HepG2 (cell line): ENCODE measurements around the gene ADCK2. TPM values are rescaled to one million over a fixed set of nuclear protein-coding genes. Genes with fewer than 3 reads are reported as not detected.
A peak's percentile ranks its signal among the peaks of the same experiment; 100 is the strongest.

Experiments
- ATAC-seq: fragments of 200-7000 bp; cut with Tn5 transposase; 3 replicates; pipeline ENCODE4 v1.9.1; 2020; ENCODE audit warnings: mild to moderate bottlenecking, moderate library complexity
- BruUV-seq: library from RNA; stranded (reverse); fragments of 400-500 nt; replicated peaks from 2 replicates; lab custom pipeline; 2021; lab: Mats Ljungman, UMichigan
- CTCF ChIA-PET: fragments of 300-600 bp; formaldehyde crosslinking; extraction: SDS; loops from one replicate; lab custom pipeline; 2021; ENCODE audit warnings: low total read pairs, inconsistent platforms, low intra/inter-chr PET ratio; lab: Yijun Ruan, JAX
- POLR2A ChIA-PET: fragments of 350-600 bp; sonication (Branson Sonifier 250); formaldehyde crosslinking; loops from one replicate; lab custom pipeline; 2020; ENCODE audit warnings: antibody characterized with exemption, inconsistent platforms; lab: Yijun Ruan, JAX
- DNase-seq: peaks from one replicate; pipeline ENCODE4 v3.0.0-alpha.2; 2015; ENCODE audit warnings: low spot score
- FAIRE-seq: peaks from 3 replicates; lab custom pipeline; 2011; peaks lifted over from hg19 to GRCh38; lab: Jason Lieb, UNC
- H2AFZ ChIP-seq: one replicate; pipeline ENCODE4 v1.6.1; 2011; ENCODE audit warnings: low read length, inconsistent platforms
- H3K27ac ChIP-seq: fragments of 300-600 bp; 3 replicates; pipeline ENCODE4 v1.8.0; 2011; ENCODE audit warnings: mixed run types, mild to moderate bottlenecking, mixed read lengths, low read length, inconsistent platforms; ENCODE audit not compliant: insufficient read depth; ENCODE audit errors: extremely low read length
- H3K27me3 ChIP-seq, 2 experiments: fragments of 200-600 bp in 1 of 2; 2 replicates in 1 of 2; 3 replicates in 1 of 2; pipeline versions ENCODE4 v1.6.0 to v1.8.0; 2011; ENCODE audit warnings: low read length in 2 of 2, mild to moderate bottlenecking in 2 of 2, moderate library complexity in 2 of 2, inconsistent platforms in 1 of 2; ENCODE audit not compliant: insufficient read depth in 2 of 2, control insufficient read depth in 1 of 2
- H3K36me3 ChIP-seq, 2 experiments: fragments of 200-600 bp in 1 of 2; replicated peaks in 1 of 2; 2 replicates in 1 of 2; 3 replicates in 1 of 2; pipeline versions ENCODE4 v1.5.1 to v1.8.0; 2011; ENCODE audit warnings: low read length in 2 of 2, inconsistent platforms in 1 of 2; ENCODE audit not compliant: insufficient read depth in 2 of 2, control insufficient read depth in 1 of 2
- H3K4me1 ChIP-seq: 2 replicates; pipeline ENCODE4 v1.5.1; 2012; ENCODE audit warnings: low read length, inconsistent platforms; ENCODE audit not compliant: insufficient read depth
- H3K4me2 ChIP-seq: 2 replicates; pipeline ENCODE4 v1.6.0; 2011; ENCODE audit warnings: low read depth, low read length, inconsistent platforms
- H3K4me3 ChIP-seq, 3 experiments: fragments of 200-600 bp in 1 of 3; sonication (generic), shearing (Covaris generic) in 1 of 3; replicated peaks in 1 of 3; 2 replicates each; pipeline ENCODE4 v1.5.1; 2011 to 2016; ENCODE audit warnings: low read length in 3 of 3, inconsistent platforms in 2 of 3, low read depth in 2 of 3, mild to moderate bottlenecking in 2 of 3, control low read depth in 1 of 3, mixed read lengths in 1 of 3; ENCODE audit not compliant: insufficient read depth in 1 of 3
- H3K79me2 ChIP-seq: one replicate; pipeline ENCODE4 v1.6.1; 2011; ENCODE audit warnings: low read length, inconsistent platforms; ENCODE audit not compliant: insufficient read depth
- H3K9ac ChIP-seq: 2 replicates; pipeline ENCODE4 v1.6.0; 2011; ENCODE audit warnings: mild to moderate bottlenecking, low read depth, low read length, inconsistent platforms; ENCODE audit not compliant: insufficient read depth
- H3K9me3 ChIP-seq: 2 replicates; pipeline ENCODE4 v1.5.1; 2012; ENCODE audit warnings: mild to moderate bottlenecking, low read length
- H4K20me1 ChIP-seq: 2 replicates; pipeline ENCODE4 v1.6.0; 2011; ENCODE audit warnings: inconsistent platforms, mild to moderate bottlenecking, low read length, moderate library complexity; ENCODE audit not compliant: insufficient read depth
- BORCS8-MEF2B ChIP-seq: sonication (generic); formaldehyde crosslinking; IDR thresholded peaks from 2 replicates; pipeline ENCODE4 v1.8.0; 2022; ENCODE audit warnings: mild to moderate bottlenecking, missing genetic modification reagents
- DNMT1 ChIP-seq: sonication (generic); formaldehyde crosslinking; IDR thresholded peaks from 2 replicates; pipeline ENCODE4 v1.5.1; 2020; ENCODE audit warnings: mild to moderate bottlenecking, missing genetic modification reagents
- GATA4 ChIP-seq: sonication (generic); IDR thresholded peaks from 2 replicates; pipeline ENCODE4 v1.6.1; 2016; ENCODE audit warnings: antibody characterized with exemption, low read depth, borderline replicate concordance
- MEIS1 ChIP-seq: sonication (generic); formaldehyde crosslinking; IDR thresholded peaks from 2 replicates; pipeline ENCODE4 v1.9.0; 2021; ENCODE audit warnings: mild to moderate bottlenecking, missing genetic modification reagents, moderate library complexity, borderline replicate concordance
- SP4 ChIP-seq: sonication (generic); formaldehyde crosslinking; IDR thresholded peaks from 2 replicates; pipeline ENCODE4 v1.8.1; 2023; ENCODE audit warnings: mild to moderate bottlenecking, missing genetic modification reagents
- SRSF4 ChIP-seq: fragments of 200-400 bp; formaldehyde crosslinking; IDR thresholded peaks from one replicate; pipeline ENCODE4 v1.6.1; 2018; ENCODE audit warnings: mild to moderate bottlenecking, low read depth, low read length, moderate library complexity; ENCODE audit not compliant: poor library complexity, severe bottlenecking
- ZFP36 ChIP-seq: fragments of 150-350 bp; IDR thresholded peaks from 2 replicates; pipeline ENCODE4 v1.6.1; 2018; ENCODE audit warnings: borderline replicate concordance, low read length, low read depth; ENCODE audit not compliant: partially characterized antibody
- ZFP90 ChIP-seq: sonication (generic); formaldehyde crosslinking; IDR thresholded peaks from 2 replicates; pipeline ENCODE4 v1.8.0; 2022; ENCODE audit warnings: missing genetic modification reagents, mild to moderate bottlenecking, inconsistent platforms, borderline replicate concordance
- ZMAT3 ChIP-seq: sonication (generic); formaldehyde crosslinking; conservative IDR thresholded peaks from 2 replicates; pipeline ENCODE4 v1.7.0; 2021; ENCODE audit warnings: missing genetic modification reagents
- ZNF3 ChIP-seq: IDR thresholded peaks from 2 replicates; pipeline ENCODE4 v1.7.0; 2017; ENCODE audit warnings: inconsistent platforms
- WGBS: methylation state at CpG from one replicate; pipeline ENCODE4 v1.1.6; 2017; ENCODE audit warnings: low lambda C conversion rate; 5-methylcytosine and 5-hydroxymethylcytosine counted together
- in situ Hi-C: cut with HindIII; loops from 2 replicates; pipeline ENCODE4 v1.10.0; 2017; ENCODE audit warnings: low pct_unique_long_range_greater_than_20kb; ENCODE audit not compliant: extremely low pct_ligation_motif_present
- intact Hi-C: fragments of 100-400 bp; cut with micrococcal nuclease; formaldehyde crosslinking; loops from one replicate; pipeline ENCODE4 v1.10.0; 2022; ENCODE audit not compliant: unreplicated experiment
- polyA plus RNA-seq, 8 experiments: library from polyadenylated mRNA; depleted of rRNA in 3 of 8; stranded (reverse) in 7 of 8; unstranded in 1 of 8; fragments of >200 nt; fragmentation: Illumina TruSeq in 4 of 8; extraction: Trizol in 4 of 8; gene quantifications; 2 replicates each; pipeline versions ENCODE4 v1.2.1 to v1.2.3, GENCODE V29; 2011 to 2016; ENCODE audit warnings: low read depth in 4 of 8, missing spikeins in 1 of 8, mixed read lengths in 1 of 8; ENCODE audit not compliant: insufficient read depth in 1 of 8
- total RNA-seq, 5 experiments: library from RNA; depleted of rRNA; stranded (reverse); fragments of >200 nt; fragmentation: Illumina TruSeq; extraction: Trizol; gene quantifications; 2 replicates each; pipeline ENCODE4 v1.2.3, GENCODE V29; 2016; ENCODE audit warnings: low read depth in 1 of 5
- TF ChIP-seq, protein P1 (sequence below): sonication (generic); formaldehyde crosslinking; IDR thresholded peaks from 2 replicates; pipeline ENCODE4 v1.5.0; 2020; ENCODE audit warnings: missing genetic modification reagents, mild to moderate bottlenecking, borderline replicate concordance
- TF ChIP-seq, protein P2 (sequence below): sonication (generic); formaldehyde crosslinking; IDR thresholded peaks from 2 replicates; pipeline ENCODE4 v1.8.0; 2022; ENCODE audit warnings: missing genetic modification reagents, mild to moderate bottlenecking, moderate library complexity, borderline replicate concordance
- TF ChIP-seq, protein P3 (sequence below): fragments of 450-650 bp; IDR thresholded peaks from 2 replicates; pipeline ENCODE4 v1.6.1; 2016

Gene ADCK2
- total and polyA plus RNA-seq, 2 of the 13 experiments (the other 11 are each of a cell fraction or from before 2014, with no cell fraction given), result 8.6 to 18.8 TPM

DNA sequence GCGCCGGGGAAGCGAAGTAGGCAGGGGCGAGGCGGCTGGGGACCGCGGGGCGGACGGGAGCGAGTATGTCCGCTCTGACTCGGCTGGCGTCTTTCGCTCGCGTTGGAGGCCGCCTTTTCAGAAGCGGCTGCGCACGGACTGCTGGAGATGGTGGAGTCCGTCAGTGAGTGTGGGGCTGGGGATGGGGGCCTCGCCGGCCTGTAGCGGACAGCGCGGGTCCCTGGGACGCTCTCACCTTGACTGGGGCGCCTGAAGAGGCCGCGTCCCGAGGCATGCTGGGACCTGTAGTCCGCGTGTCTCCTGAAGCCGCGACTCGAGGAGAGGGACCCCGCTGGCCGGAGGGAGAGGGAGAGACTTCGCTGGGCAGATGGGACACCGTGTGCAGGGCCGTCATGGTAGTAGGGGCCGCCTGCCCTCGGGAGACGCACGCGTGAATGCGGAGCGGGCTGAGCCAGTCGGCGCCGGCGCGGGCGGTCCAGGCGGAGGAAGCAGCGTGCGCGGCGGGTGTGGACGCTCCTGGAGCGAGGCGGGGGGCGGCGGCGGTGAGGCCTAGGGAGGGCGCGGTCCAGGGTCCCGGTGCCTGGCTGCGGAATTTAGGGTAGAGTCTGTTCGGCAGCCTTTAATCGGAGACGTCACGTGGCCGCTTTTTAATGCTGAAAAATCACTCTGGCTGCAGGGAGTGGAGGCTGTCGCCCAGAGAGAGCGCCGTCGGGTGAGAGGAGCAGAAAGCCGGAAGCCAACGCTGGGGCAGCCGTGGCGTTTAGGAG, 24.1 kb downstream of the ADCK2 start, which contains the start of gene NDUFB2:
Gene NDUFB2 (plus strand): TSS at position 29 of the 767 bp plus-strand sequence. CDS start 37 bp downstream, at position 66.
- intact Hi-C loops (no loop called here), in situ Hi-C loops (loop anchor here (25.0 kb wide), 1 partner anchor 315 kb away; the partner anchor contains the start of gene MRPS33)
- 0 out of 2 replicates have a peak, but pooled peaks cover 10% of the 10 kb centered on the region for H4K20me1 ChIP-seq
- DNase-seq (peak; percentile 67), ATAC-seq (peak; percentile 92), FAIRE-seq (no peak)
- CTCF ChIA-PET, result no interaction called here
- POLR2A ChIA-PET, result interaction anchor here (0.6 to 1.1 kb wide), 7 partner anchors 10 to 1461 kb away, joined by 3 to 6 read pairs (median 4); partner anchors contain the start of gene ADCK2
- BruUV-seq, result no TSS peak
- H2AFZ ChIP-seq, result no peak within 1 kb of the TSS
- peak within 1 kb of the TSS; percentile 74 to 96 (median 80) for H3K4me3 ChIP-seq
- peak within 1 kb of the TSS; percentile 93 for H3K4me2 ChIP-seq
- H3K36me3 ChIP-seq, result peaks cover 0 to 3% of the 10 kb centered on the region in 2 experiments; a peak in 2 of 5 replicates
- H3K4me1 ChIP-seq, result peaks cover 28% of the 10 kb centered on the region
- no peaks in the 10 kb centered on the region; a peak in 1 of 5 replicates for H3K27me3 ChIP-seq
- peaks cover 39% of the 10 kb centered on the region for H3K79me2 ChIP-seq
- H3K9ac ChIP-seq, result peak within 1 kb of the TSS; percentile 84
- 8% methylated on average over 4 of the region's 82 CpGs for WGBS
- H3K9me3 ChIP-seq, result no peaks in the 10 kb centered on the region
- peak within 1 kb of the TSS; percentile 81 for H3K27ac ChIP-seq
- TF ChIP-seq, protein P1, sequence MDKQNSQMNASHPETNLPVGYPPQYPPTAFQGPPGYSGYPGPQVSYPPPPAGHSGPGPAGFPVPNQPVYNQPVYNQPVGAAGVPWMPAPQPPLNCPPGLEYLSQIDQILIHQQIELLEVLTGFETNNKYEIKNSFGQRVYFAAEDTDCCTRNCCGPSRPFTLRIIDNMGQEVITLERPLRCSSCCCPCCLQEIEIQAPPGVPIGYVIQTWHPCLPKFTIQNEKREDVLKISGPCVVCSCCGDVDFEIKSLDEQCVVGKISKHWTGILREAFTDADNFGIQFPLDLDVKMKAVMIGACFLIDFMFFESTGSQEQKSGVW, result no peak
- TF ChIP-seq ZFP90 (CRISPR knock-in tag), result peak; percentile 85
- no peak for TF ChIP-seq SRSF4
- peak; percentile 66 for TF ChIP-seq SP4 (CRISPR knock-in tag)
- TF ChIP-seq ZFP36, result no peak
- no peak; the same call in 1 of the 2 replicates for TF ChIP-seq DNMT1
- TF ChIP-seq MEIS1 (CRISPR knock-in tag), result peak; percentile 52
- no peak for TF ChIP-seq ZNF3
- TF ChIP-seq, protein P2, sequence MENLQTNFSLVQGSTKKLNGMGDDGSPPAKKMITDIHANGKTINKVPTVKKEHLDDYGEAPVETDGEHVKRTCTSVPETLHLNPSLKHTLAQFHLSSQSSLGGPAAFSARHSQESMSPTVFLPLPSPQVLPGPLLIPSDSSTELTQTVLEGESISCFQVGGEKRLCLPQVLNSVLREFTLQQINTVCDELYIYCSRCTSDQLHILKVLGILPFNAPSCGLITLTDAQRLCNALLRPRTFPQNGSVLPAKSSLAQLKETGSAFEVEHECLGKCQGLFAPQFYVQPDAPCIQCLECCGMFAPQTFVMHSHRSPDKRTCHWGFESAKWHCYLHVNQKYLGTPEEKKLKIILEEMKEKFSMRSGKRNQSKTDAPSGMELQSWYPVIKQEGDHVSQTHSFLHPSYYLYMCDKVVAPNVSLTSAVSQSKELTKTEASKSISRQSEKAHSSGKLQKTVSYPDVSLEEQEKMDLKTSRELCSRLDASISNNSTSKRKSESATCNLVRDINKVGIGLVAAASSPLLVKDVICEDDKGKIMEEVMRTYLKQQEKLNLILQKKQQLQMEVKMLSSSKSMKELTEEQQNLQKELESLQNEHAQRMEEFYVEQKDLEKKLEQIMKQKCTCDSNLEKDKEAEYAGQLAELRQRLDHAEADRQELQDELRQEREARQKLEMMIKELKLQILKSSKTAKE, result peak; percentile 61
- TF ChIP-seq ZMAT3 (CRISPR knock-in tag), result peak; percentile 89; the same call in 1 of the 2 replicates
- peak; percentile 76; the same call in 1 of the 2 replicates for TF ChIP-seq BORCS8-MEF2B
- TF ChIP-seq, protein P3, sequence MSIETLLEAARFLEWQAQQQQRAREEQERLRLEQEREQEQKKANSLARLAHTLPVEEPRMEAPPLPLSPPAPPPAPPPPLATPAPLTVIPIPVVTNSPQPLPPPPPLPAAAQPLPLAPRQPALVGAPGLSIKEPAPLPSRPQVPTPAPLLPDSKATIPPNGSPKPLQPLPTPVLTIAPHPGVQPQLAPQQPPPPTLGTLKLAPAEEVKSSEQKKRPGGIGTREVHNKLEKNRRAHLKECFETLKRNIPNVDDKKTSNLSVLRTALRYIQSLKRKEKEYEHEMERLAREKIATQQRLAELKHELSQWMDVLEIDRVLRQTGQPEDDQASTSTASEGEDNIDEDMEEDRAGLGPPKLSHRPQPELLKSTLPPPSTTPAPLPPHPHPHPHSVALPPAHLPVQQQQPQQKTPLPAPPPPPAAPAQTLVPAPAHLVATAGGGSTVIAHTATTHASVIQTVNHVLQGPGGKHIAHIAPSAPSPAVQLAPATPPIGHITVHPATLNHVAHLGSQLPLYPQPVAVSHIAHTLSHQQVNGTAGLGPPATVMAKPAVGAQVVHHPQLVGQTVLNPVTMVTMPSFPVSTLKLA, result peak; percentile 6
- no peak; the same call in 1 of the 2 replicates for TF ChIP-seq GATA4
